IPS DF 19.7 (cell line): ENCODE measurements around the gene ALDH1L1.
"Not testable (repeated sequence)": the region's sequence is repeated elsewhere in the genome, so short reads cannot be mapped to it uniquely, and the experiment has no call there.

ENCODE experiments used
- DNase-seq: peaks from one replicate; pipeline ENCODE4 v3.0.0-alpha.2; 2013; ENCODE audit warnings: low read depth, low spot score

Gene ALDH1L1

DNA sequence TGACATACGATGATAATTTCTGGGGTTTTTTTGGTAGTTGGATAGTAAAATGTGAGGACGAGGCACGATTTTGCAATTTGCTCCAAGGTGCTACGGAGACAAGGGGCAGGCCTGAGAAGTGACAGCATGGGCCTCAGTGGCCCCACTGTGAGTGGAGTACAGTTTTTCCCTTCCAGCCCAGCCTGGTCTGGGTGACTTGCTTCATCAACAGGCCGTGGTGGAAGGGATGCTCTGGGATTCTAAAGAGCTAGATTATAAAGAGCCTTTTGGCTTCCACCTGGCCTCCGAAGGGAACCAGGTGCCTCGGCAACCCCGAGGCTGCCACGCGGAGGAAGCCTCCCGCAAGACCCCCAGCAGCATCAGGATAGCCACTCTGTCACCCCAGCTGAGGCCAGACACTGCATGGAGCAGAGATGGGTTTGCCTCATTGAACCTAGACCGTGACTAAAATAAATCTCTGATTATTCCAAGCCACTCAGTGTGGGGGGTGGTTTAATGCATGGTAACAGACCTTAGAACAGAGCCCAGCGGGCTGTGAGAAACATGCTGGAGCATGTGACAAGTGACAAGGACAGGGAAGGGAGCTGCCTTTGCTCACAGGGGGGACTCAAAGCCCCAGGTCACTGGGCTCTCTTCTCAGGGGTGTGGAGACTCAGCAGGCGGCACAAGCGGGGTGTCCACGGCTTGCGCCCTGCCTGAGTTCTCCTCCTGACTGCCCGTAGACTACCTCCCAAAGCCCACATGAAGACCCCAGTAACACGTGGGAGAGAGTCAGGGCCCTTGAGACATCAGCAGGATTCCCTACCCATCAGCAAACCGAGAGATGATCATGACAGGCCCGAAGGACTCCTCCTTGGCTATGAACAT lies 73.8 kb downstream of the ALDH1L1 start:
- no peak for DNase-seq

DNA sequence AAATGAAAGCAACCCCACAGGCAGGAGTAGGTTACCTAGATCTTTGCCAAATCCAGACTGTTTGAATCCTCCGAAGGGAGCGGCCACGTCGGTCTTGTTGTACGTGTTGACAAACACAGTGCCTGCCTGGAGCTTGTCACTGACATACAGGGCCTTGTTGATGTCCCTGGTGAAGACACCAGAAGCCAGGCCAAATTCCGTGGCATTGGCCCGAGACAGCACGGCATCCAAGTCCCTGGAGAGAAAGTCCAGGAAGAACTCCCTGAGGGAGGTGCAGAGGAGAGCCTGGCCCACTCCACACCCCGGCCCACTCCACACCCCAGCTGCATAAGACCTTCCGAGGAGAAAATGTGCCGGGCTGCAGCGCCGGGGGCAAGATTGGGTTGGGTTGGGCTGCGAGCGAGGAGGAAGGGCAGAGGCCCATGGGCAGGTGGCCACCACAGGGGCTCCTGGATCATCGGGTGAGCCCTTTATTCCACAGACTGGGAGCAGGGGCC lies 74.6 kb downstream of the ALDH1L1 start:
- no peak for DNase-seq

DNA sequence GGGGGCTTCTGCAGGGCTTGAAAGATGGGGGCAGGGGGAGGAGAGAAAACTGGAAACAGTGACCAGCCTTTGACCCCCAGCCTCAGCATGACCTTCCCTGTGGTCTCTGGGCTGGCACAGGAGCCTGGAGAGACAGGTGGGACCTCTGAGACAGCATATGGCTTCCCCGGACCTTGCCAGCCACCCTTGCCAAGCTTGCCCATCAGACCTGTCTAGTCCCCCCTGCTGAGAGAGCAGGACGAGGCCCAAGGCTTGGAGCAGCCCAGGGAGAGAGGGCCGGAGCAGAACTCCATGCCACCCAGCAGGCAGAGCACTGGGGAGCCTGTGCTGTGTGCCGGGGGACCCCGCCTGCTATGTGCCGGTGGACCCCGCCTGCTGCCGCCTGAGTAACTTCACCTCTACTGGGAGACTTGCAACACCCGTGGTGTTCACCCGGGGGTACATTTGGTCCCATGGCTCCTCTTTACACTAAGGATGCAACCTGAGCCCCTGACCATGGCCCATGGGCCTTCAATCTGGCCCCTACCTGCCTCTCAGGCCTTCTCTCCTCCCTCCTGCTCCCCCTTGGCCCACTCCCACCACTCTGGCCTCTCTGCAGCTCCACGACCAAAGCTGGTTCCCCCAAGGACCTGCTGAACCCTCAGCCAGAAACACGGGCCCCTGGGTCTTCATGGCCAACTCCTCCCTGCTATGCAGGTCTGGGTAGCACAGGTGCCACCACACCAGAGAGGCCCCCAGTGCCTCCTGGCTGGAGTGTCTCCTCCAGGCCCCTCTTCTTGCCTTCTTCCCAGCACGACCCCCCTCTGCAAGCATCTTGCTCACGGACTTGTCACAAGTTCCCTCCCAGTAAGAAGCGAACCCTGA lies 75.4 kb downstream of the ALDH1L1 start:
- DNase-seq: no peak

GRCh38 chr3:126104028-126104635 lies 76.3 kb downstream of the ALDH1L1 start:
- no peak for DNase-seq

DNA sequence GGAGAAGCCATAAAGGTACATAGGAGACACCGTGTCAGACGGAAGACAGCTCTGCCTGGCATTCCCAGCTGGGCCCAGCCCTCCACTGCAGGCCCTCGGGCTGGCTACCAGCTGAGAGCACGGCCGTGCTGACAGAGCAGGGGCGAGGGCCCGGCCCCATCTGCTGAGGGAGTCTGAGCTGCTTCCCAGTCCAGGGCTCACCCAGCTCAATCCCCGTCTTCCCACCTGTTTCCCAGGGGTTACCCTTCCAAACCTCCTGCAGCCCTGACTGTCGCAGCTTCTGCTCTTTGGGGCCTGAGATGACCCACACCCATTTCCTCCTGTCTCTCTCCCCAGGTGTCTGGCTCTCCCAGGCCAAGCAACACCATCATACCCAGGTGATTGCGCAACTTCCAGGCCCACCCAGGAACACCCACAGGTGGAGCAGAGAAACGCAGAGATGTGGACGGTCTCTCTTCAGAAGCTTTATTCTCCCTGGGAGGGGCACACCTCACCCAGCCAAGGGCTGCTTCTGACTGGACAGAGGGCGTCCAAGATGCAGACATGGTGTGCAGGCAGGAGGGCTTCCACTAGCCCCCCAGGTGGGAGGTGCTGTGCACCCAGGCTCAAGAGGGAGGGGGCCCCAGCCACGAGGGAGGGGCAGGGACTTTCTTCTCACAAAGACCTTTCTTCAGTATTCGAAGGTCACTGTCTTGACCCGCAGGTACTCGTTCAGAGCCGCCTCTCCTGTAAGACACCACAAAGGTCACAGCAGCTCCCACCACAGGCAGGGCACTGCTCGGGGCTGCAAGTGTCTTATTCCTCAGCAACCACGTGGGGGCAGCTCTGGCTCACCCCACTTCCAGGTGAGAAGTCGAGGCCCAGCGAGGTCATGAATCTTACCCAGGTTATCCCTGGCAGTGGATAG lies 77.0 kb downstream of the ALDH1L1 start:
- no peak for DNase-seq

DNA sequence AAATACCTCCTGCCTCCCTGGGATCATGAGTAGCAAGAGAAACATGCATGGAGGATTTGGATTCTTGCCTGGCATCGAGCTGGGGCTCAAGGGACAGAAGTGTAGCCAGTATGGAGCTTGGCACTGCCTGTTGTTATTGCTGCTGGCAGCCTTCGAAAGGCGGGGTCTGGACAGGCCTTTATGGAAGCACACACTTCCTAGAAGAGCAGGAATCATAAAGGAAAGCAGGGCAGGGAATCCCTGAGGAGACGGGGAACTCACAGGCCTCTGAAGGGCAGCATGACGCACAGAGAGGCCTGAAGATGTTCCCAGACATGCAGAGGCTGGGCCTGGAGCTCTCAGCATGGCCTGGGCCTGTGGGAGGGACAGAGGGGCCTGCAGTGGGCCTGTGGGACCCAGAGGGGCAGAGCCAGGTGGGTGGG lies 77.8 kb downstream of the ALDH1L1 start:
- DNase-seq: no peak

DNA sequence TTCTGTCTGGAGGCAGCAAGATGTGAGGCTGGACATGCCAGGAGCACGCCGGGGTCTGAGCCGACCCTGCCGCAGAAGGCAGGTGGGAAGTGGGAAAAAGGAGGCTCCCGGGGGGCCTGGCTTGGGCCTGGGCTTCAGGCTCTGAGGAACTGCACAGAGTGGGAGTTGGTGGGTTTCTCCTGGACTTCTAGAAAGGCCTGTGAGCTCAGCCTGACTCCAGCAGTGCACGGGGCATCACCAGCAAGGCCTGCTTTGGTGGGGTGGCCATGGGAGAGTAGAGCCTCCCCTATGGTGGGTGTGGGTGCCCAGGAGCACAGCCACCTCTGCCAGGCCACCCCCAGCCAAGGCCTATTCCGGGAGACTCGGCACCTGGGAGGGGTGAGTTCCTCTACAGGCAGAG lies 78.4 kb downstream of the ALDH1L1 start:
- DNase-seq: no peak

GRCh38 chr3:126101521-126101982 lies 78.8 kb downstream of the ALDH1L1 start:
- no peak for DNase-seq

DNA sequence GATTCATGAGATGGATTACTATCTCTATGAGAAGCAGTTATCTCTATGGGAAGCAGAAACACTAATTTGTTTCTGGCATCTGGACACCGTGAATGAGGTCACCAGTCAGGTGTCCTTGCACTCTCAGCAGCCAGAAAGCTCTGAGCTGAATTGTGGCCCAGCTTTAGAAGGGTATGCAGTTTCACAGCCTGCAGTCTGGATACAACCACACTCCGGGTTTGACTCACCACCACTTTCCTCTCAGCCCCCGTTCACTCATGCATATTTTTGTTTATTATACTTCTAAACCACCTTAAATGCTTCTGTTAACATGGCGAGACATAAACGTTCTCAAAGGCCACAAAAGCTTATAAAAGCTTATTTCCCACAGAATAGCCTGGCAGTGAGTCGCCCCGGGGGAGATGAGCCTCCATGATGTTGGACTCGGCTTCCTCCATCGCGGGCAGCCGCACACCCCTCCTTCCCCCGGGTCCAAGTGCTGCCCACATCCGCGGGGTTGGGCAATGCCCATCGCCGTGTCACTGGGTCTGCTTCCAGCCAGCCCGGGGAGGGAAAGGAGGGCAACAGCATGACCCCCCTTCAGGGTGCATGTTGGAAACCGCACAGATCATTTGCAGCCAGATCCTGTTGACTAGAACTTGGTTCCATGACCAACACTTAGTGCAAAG lies 79.6 kb downstream of the ALDH1L1 start:
- no peak for DNase-seq

- no peak for DNase-seq
Measured at GRCh38 chr3:126100269-126100633, 80.1 kb downstream of the ALDH1L1 start.

GRCh38 chr3:126098391-126098858 lies 82.0 kb downstream of the ALDH1L1 start:
- DNase-seq: no peak

GRCh38 chr3:126097801-126098200 lies 82.6 kb downstream of the ALDH1L1 start:
- DNase-seq: no peak

DNA sequence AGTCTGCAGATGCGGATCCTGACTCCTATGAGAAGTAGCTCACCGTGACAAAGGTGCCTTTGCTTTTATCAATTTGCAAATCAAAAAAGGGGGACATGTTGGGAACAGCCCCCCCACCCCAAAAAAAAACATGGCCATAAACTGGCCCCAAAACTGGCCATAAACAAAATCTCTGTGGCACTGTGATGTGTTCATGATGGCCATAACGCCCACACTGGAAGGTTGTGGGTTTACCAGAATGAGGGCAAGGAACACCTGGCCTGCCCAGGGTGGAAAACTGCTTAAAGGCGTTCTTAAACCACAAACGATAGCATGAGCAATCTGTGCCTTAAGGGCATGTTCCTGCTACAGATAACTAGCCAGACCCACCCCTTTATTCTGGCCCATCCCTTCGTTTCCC lies 84.1 kb downstream of the ALDH1L1 start:
- not testable (repeated sequence) for DNase-seq

GRCh38 chr3:126092128-126092527 lies 88.3 kb downstream of the ALDH1L1 start:
- not testable (repeated sequence) for DNase-seq

GRCh38 chr3:126087552-126088175 lies 92.7 kb downstream of the ALDH1L1 start:
- DNase-seq: no peak

GRCh38 chr3:126085841-126086240 lies 94.5 kb downstream of the ALDH1L1 start:
- DNase-seq: no peak

DNA sequence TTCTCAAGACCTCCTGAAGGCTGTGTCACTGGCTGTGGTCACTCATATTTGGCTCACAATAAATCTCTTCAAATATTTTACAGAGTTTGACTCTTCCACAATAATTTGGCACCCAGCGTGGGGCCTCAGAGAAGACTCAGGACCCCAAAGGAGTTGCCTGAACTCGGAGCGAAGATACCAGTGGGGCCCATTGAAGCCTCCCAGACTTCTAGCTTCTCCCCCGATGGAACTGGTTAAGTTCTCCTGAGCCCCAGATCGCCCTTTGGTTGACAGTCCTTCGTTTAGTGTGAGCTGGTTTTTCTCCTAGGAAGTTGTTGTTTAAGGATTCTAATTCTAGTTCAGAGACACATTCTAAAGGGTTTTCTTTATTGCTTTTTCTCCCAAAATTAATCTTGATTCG lies 95.1 kb downstream of the ALDH1L1 start:
- no peak for DNase-seq

DNA sequence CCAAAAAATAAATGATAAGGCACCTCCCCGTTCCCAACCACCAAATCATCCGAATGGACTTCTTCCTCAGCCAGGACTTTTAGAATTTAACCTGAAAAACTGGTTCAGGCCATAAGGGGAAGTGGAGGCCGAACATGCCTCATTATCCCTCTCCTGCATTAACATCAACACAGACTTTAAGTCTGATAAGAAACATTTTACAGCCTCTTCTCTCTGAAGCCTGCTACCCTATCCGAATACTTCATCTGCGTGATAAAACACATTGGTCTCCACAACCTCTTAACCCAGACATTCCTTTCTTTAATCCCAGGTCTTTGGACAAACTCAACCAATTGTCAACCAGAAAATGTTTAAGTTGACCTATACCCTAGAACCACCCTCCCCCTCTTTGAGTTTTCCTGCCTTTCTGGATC lies 95.6 kb downstream of the ALDH1L1 start:
- DNase-seq: no peak

DNA sequence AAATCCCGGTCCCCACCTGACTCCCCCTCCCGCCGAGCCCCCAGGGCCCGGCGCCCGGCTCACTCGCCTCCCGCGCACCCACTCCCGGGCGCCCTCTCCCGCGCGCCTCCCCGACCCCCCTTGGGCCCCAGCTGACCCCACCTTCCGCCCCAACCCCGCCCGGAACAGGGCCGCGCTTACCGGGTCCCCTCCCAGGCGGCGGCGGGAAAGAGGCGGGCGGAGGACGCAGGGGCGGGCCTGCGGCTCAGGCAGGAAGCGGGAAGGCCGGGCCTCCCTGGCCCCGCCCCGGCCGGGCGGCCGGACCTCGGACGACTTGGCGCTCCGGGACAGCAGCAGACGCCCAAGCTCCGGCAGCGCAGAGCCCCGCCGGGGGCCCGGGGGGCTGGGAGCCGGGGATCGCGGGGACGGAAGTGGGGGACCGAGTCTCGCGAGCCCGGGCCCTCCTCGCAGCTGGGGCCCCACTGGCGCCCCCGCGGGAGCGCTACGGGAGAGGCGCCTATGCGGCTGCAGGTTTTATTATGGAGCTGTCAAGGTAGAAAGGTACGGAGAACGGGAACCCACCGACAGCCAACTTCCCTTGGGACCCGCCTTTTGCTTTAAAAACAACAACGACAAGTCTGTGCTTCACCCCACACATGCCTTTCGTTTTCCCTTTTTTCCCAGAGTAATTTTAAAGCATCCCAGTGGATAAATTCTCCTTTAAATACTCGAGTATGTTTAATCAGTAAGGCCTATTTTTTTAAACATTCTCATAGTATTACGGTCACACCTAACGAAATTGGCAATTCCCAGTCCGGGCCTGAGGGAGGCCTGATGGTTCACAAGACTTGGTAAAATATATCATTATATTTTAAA lies 96.2 kb downstream of the ALDH1L1 start, which contains the start of gene SLC41A3:
Gene SLC41A3, minus strand, starts transcription at position 212 of the 855 bp plus-strand sequence. CDS start 15,905 bp downstream, outside the sequence.
- no peak for DNase-seq
